ENCODE measurements around the gene SLC48A1. TPM values are rescaled to one million over a fixed set of nuclear protein-coding genes. Genes with fewer than 3 reads are reported as not detected.

The SLC48A1 gene
- total and polyA plus RNA-seq, 4 donors: 19.7 to 51.3 (median 34.7) TPM

GRCh38 chr12:47770086-47770726 lies 2.8 kb upstream of the SLC48A1 start:
- H3K27me3 ChIP-seq (ENCODE audit: control insufficient read depth in 1 of 2, insufficient read depth in 2 of 2, low read length in 1 of 2): no peaks in the 10 kb centered on the region
- H3K9me3 ChIP-seq (ENCODE audit: control insufficient read depth, low read length): no peaks in the 10 kb centered on the region
- intact Hi-C loops (cut with DNase I): no loop called here
- DNase-seq (no peak), ATAC-seq (ENCODE audit: low FRiP score) (no peak)
- no peaks in the 10 kb centered on the region for H3K36me3 ChIP-seq (ENCODE audit: control insufficient read depth in 1 of 2, insufficient read depth in 2 of 2, low read length in 1 of 2)
- peaks cover 0 to 2% of the 10 kb centered on the region in 2 donors for H3K4me1 ChIP-seq (ENCODE audit: control insufficient read depth in 1 of 2, insufficient read depth in 2 of 2, low read length in 2 of 2)
- WGBS, 2 donors: 89 to 92% methylated on average over 3 of the region's 3 CpGs
- H3K4me3 ChIP-seq (ENCODE audit: low read length in 2 of 2): no peak overlapping the region
- H3K27ac ChIP-seq (ENCODE audit: low read depth in 1 of 2, low read length in 2 of 2): no peak overlapping the region

GRCh38 chr12:47771304-47771703 lies 1.7 kb upstream of the SLC48A1 start:
- no peak for DNase-seq
- H3K4me3 ChIP-seq (ENCODE audit: low read length in 2 of 2): no peak overlapping the region
- WGBS, 2 donors: 86 to 89% methylated on average over 6 of the region's 6 CpGs
- H3K27me3 ChIP-seq (ENCODE audit: control insufficient read depth in 1 of 2, insufficient read depth in 2 of 2, low read length in 1 of 2): no peaks in the 10 kb centered on the region
- H3K4me1 ChIP-seq (ENCODE audit: control insufficient read depth in 1 of 2, insufficient read depth in 2 of 2, low read length in 2 of 2): peaks cover 0 to 2% of the 10 kb centered on the region in 2 donors
- no peak overlapping the region for H3K27ac ChIP-seq (ENCODE audit: low read depth in 1 of 2, low read length in 2 of 2)
- ATAC-seq (ENCODE audit: low FRiP score): no peak
- H3K9me3 ChIP-seq (ENCODE audit: control insufficient read depth, low read length): no peaks in the 10 kb centered on the region
- H3K36me3 ChIP-seq (ENCODE audit: control insufficient read depth in 1 of 2, insufficient read depth in 2 of 2, low read length in 1 of 2): no peaks in the 10 kb centered on the region
- intact Hi-C loops (cut with DNase I): no loop called here

DNA sequence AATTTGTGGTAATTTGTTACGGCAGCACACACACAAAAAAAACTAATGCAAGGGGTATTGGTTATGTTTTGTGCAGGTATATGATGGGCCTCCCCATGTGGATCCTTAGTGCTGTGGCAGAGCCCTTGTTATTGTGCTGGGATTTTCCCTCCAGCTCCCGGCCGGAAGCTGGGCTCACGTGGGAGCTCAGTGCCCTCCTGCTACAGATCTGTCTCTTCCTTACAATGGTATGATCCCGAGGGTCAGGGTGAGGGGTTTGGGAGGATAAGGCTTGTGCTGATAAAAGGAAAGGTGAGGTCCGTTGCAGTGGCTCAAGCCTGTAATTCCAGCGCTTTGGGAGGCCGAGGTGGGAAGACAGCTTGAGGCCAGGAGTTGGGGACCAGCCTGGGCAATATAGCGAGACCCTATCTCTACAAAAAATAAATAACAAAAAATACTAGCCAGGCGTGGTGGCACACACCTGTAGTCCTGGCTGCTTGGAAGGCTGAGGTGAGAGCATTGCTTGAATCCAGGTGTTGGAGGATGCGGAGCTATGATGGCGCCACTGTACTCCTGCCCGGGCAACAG lies 861 bp upstream of the SLC48A1 start:
- Histone ChIP-seq H3K27ac (ENCODE audit: low read depth in 1 of 2, low read length in 2 of 2) (no peak overlapping the region), H3K27me3 (ENCODE audit: control insufficient read depth in 1 of 2, insufficient read depth in 2 of 2, low read length in 1 of 2) (no peaks in the 10 kb centered on the region), H3K4me1 (ENCODE audit: control insufficient read depth in 1 of 2, insufficient read depth in 2 of 2, low read length in 2 of 2) (peaks cover 0 to 2% of the 10 kb centered on the region in 2 donors), H3K9me3 (ENCODE audit: control insufficient read depth, low read length) (no peaks in the 10 kb centered on the region), H3K36me3 (ENCODE audit: control insufficient read depth in 1 of 2, insufficient read depth in 2 of 2, low read length in 1 of 2) (no peaks in the 10 kb centered on the region), H3K4me3 (ENCODE audit: low read length in 2 of 2) (no peak overlapping the region)
- 84 to 88% methylated on average over 13 of the region's 13 CpGs for WGBS, 2 donors
- ATAC-seq (ENCODE audit: low FRiP score) (no peak), DNase-seq (no peak)
- intact Hi-C loops (cut with DNase I): no loop called here

GRCh38 chr12:47772738-47773061 lies 338 bp upstream of the SLC48A1 start:
- WGBS, 2 donors: 15 to 16% methylated on average over 17 of the region's 17 CpGs
- no peak for ATAC-seq (ENCODE audit: low FRiP score)
- intact Hi-C loops (cut with DNase I): no loop called here

GRCh38 chr12:47773858-47774580 lies 981 bp downstream of the SLC48A1 start:
- Histone ChIP-seq H3K27ac (ENCODE audit: low read depth in 1 of 2, low read length in 2 of 2) (no peak overlapping the region), H3K4me1 (ENCODE audit: control insufficient read depth in 1 of 2, insufficient read depth in 2 of 2, low read length in 2 of 2) (peaks cover 0 to 5% of the 10 kb centered on the region in 2 donors), H3K9me3 (ENCODE audit: control insufficient read depth, low read length) (no peaks in the 10 kb centered on the region), H3K36me3 (ENCODE audit: control insufficient read depth in 1 of 2, insufficient read depth in 2 of 2, low read length in 1 of 2) (no peaks in the 10 kb centered on the region), H3K4me3 (ENCODE audit: low read length in 2 of 2) (peak overlapping the region; percentile 53 to 69), H3K27me3 (ENCODE audit: control insufficient read depth in 1 of 2, insufficient read depth in 2 of 2, low read length in 1 of 2) (no peaks in the 10 kb centered on the region)
- DNase-seq (no peak), ATAC-seq (ENCODE audit: low FRiP score) (no peak)
- intact Hi-C loops (cut with DNase I): no loop called here
- 55 to 56% methylated on average over 14 of the region's 14 CpGs for WGBS, 2 donors

More at GRCh38 chr12:47772738-47773061, 338 bp upstream of the SLC48A1 start:
- peaks cover 0 to 2% of the 10 kb centered on the region in 2 donors for H3K4me1 ChIP-seq (ENCODE audit: control insufficient read depth in 1 of 2, insufficient read depth in 2 of 2, low read length in 2 of 2)
- H3K9me3 ChIP-seq (ENCODE audit: control insufficient read depth, low read length): no peaks in the 10 kb centered on the region
- H3K36me3 ChIP-seq (ENCODE audit: control insufficient read depth in 1 of 2, insufficient read depth in 2 of 2, low read length in 1 of 2): no peaks in the 10 kb centered on the region
- no peak overlapping the region for H3K27ac ChIP-seq (ENCODE audit: low read depth in 1 of 2, low read length in 2 of 2)
- H3K4me3 ChIP-seq (ENCODE audit: low read length in 2 of 2): peak overlapping the region; percentile 53 to 69
- no peak for DNase-seq
- H3K27me3 ChIP-seq (ENCODE audit: control insufficient read depth in 1 of 2, insufficient read depth in 2 of 2, low read length in 1 of 2): no peaks in the 10 kb centered on the region

DNA sequence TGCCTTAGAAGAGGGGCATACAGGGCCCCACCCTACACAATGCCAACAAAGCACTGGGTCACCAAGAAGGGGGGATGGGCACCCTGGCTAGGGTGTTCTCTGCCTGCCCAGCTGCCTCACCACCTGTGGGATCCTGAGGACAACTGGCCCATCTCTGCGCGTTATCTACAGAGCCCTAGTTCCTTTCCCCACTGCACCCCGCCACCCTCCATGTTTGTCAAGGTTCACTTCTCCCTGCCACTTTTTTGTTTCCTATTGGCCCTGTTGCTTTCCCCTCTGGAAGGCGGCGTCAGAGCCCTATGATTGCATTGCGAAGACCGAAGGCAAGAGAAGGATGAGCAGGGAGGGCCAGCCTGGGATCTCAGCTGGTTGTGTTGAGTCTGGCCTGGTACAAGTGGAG lies 1.6 kb downstream of the SLC48A1 start:
- Histone ChIP-seq H3K4me1 (ENCODE audit: control insufficient read depth in 1 of 2, insufficient read depth in 2 of 2, low read length in 2 of 2) (peaks cover 0 to 5% of the 10 kb centered on the region in 2 donors), H3K27me3 (ENCODE audit: control insufficient read depth in 1 of 2, insufficient read depth in 2 of 2, low read length in 1 of 2) (no peaks in the 10 kb centered on the region), H3K36me3 (ENCODE audit: control insufficient read depth in 1 of 2, insufficient read depth in 2 of 2, low read length in 1 of 2) (no peaks in the 10 kb centered on the region), H3K4me3 (ENCODE audit: low read length in 2 of 2) (no peak overlapping the region), H3K9me3 (ENCODE audit: control insufficient read depth, low read length) (no peaks in the 10 kb centered on the region), H3K27ac (ENCODE audit: low read depth in 1 of 2, low read length in 2 of 2) (no peak overlapping the region)
- DNase-seq (no peak), ATAC-seq (ENCODE audit: low FRiP score) (no peak)
- intact Hi-C loops (cut with DNase I): loop anchor here in 1 of 2 donors (5.0 kb wide), 1 partner anchor 63 kb away; no protein-coding TSS in a partner anchor
- 96 to 98% methylated on average over 7 of the region's 7 CpGs for WGBS, 2 donors

DNA sequence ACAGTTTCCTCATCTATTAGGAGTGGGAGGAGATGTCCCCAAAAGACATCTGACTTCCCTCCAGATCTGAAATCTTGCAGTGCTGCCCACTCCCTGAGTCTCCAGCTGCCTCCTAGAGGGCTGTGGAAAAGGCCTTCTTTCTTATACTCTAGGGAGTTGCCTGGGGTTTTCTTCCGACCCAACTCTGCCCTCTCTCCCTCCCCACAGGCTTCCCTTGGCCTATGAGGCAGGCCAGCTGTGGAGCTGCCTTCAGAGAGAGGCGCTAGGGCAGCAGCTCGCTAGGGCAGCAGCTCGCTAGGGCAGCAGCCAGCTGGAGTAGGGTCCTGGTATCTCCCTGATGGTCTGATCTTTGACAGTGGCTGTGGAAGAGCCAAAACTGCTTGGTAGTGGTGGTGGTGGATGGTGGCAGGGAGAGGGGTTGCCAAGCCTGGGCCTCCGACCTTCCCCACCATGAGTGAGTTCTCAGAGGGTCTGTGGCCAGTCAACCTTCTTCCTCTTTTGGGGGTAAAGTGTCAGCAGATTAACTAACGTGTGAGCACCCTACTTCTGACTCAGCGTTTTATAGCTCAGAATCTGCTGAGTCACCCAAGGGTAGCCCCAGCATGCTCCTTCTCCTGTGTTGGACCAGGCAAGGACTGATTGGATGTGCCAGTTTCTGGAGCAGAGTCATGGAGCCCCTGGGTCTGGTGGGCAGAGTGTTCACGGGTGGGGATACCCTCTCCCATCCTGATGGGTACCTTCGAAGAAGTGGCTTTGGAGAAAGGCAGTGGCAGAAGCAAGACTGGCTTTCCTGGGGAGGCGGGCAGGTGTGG lies 2.3 kb downstream of the SLC48A1 start:
- Histone ChIP-seq H3K4me1 (ENCODE audit: control insufficient read depth in 1 of 2, insufficient read depth in 2 of 2, low read length in 2 of 2) (peaks cover 0 to 5% of the 10 kb centered on the region in 2 donors), H3K9me3 (ENCODE audit: control insufficient read depth, low read length) (no peaks in the 10 kb centered on the region), H3K36me3 (ENCODE audit: control insufficient read depth in 1 of 2, insufficient read depth in 2 of 2, low read length in 1 of 2) (no peaks in the 10 kb centered on the region), H3K27me3 (ENCODE audit: control insufficient read depth in 1 of 2, insufficient read depth in 2 of 2, low read length in 1 of 2) (no peaks in the 10 kb centered on the region), H3K4me3 (ENCODE audit: low read length in 2 of 2) (no peak overlapping the region), H3K27ac (ENCODE audit: low read depth in 1 of 2, low read length in 2 of 2) (peak overlapping the region in 1 of 2 donors; percentile 34)
- ATAC-seq (ENCODE audit: low FRiP score) (no peak), DNase-seq (no peak)
- intact Hi-C loops (cut with DNase I): loop anchor here in 1 of 2 donors (5.0 kb wide), 1 partner anchor 62 kb away; no protein-coding TSS in a partner anchor
- WGBS, 2 donors: 73 to 76% methylated on average over 10 of the region's 10 CpGs

- intact Hi-C loops (cut with DNase I): loop anchor here in 1 of 2 donors (5.0 kb wide), 1 partner anchor 61 kb away; no protein-coding TSS in a partner anchor
- no peaks in the 10 kb centered on the region for H3K9me3 ChIP-seq (ENCODE audit: control insufficient read depth, low read length)
- DNase-seq (no peak), ATAC-seq (ENCODE audit: low FRiP score) (no peak)
- no peaks in the 10 kb centered on the region for H3K36me3 ChIP-seq (ENCODE audit: control insufficient read depth in 1 of 2, insufficient read depth in 2 of 2, low read length in 1 of 2)
- 61 to 64% methylated on average over 5 of the region's 5 CpGs for WGBS, 2 donors
- H3K27ac ChIP-seq (ENCODE audit: low read depth in 1 of 2, low read length in 2 of 2): peak overlapping the region in 1 of 2 donors; percentile 46
- peaks cover 0 to 5% of the 10 kb centered on the region in 2 donors for H3K4me1 ChIP-seq (ENCODE audit: control insufficient read depth in 1 of 2, insufficient read depth in 2 of 2, low read length in 2 of 2)
- H3K4me3 ChIP-seq (ENCODE audit: low read length in 2 of 2): no peak overlapping the region
- H3K27me3 ChIP-seq (ENCODE audit: control insufficient read depth in 1 of 2, insufficient read depth in 2 of 2, low read length in 1 of 2): no peaks in the 10 kb centered on the region
Measured at GRCh38 chr12:47776471-47777143, 3.6 kb downstream of the SLC48A1 start.
